Neural crest cell (in vitro differentiated cells): ENCODE measurements around the gene KIF5A. TPM values are rescaled to one million over a fixed set of nuclear protein-coding genes. Genes with fewer than 3 reads are reported as not detected.

Experiments
- DNase-seq: peaks from one replicate; pipeline ENCODE4 v3.0.0; 2021; ENCODE audit warnings: low read depth, mixed read lengths, low spot score
- H3K27ac Mint-ChIP-seq: one replicate; pipeline ENCODE4 v1.8.0; 2021; ENCODE audit warnings: mild to moderate bottlenecking, mixed read lengths; ENCODE audit not compliant: unreplicated experiment
- H3K27me3 Mint-ChIP-seq: 2 replicates; pipeline ENCODE4 v1.8.0; 2021; ENCODE audit warnings: low read depth, mild to moderate bottlenecking, mixed read lengths
- H3K36me3 Mint-ChIP-seq: 2 replicates; pipeline ENCODE4 v1.8.0; 2021; ENCODE audit warnings: low read depth, mild to moderate bottlenecking, mixed read lengths
- H3K4me1 Mint-ChIP-seq: 2 replicates; pipeline ENCODE4 v1.8.0; 2021; ENCODE audit warnings: mixed read lengths
- H3K4me3 Mint-ChIP-seq: one replicate; pipeline ENCODE4 v1.8.0; 2021; ENCODE audit warnings: mild to moderate bottlenecking, mixed read lengths
- H3K9me3 Mint-ChIP-seq: 2 replicates; pipeline ENCODE4 v1.8.0; 2021; ENCODE audit warnings: mixed read lengths
- CTCF ChIP-seq: fragments of 200-600 bp; sonication (generic); conservative IDR thresholded peaks from 2 replicates; pipeline ENCODE4 v1.5.0; 2021; ENCODE audit warnings: antibody characterized with exemption, mild to moderate bottlenecking
- total RNA-seq: library from RNA; stranded (reverse); gene quantifications from 2 replicates; pipeline ENCODE4 v1.2.1, GENCODE V29; 2021

KIF5A gene
- total RNA-seq, 1 donor from 2014 or later = 20.8 TPM

- H3K4me1 Mint-ChIP-seq = peaks cover 29% of the 10 kb centered on the region
- H3K4me3 Mint-ChIP-seq = peak overlapping the region; percentile 94
- DNase-seq = no peak
- TF ChIP-seq CTCF = no peak
- peaks cover 12% of the 10 kb centered on the region for H3K27me3 Mint-ChIP-seq
- no peaks in the 10 kb centered on the region for H3K9me3 Mint-ChIP-seq
- H3K27ac Mint-ChIP-seq = no peak overlapping the region
- H3K36me3 Mint-ChIP-seq = peaks cover 18% of the 10 kb centered on the region
Measured at GRCh38 chr12:57612711-57613426, 63.0 kb downstream of the KIF5A start.

GRCh38 chr12:57613427-57614109 lies 63.7 kb downstream of the KIF5A start:
- peaks cover 19% of the 10 kb centered on the region for H3K27me3 Mint-ChIP-seq
- no peak overlapping the region for H3K27ac Mint-ChIP-seq
- H3K9me3 Mint-ChIP-seq = no peaks in the 10 kb centered on the region
- no peak for DNase-seq
- H3K36me3 Mint-ChIP-seq = peaks cover 22% of the 10 kb centered on the region
- no peak for TF ChIP-seq CTCF
- H3K4me1 Mint-ChIP-seq = peaks cover 29% of the 10 kb centered on the region
- no peak overlapping the region for H3K4me3 Mint-ChIP-seq

GRCh38 chr12:57614178-57614947 lies 64.5 kb downstream of the KIF5A start:
- Mint-ChIP-seq H3K9me3 (no peaks in the 10 kb centered on the region), H3K27me3 (peaks cover 27% of the 10 kb centered on the region), H3K27ac (no peak overlapping the region), H3K36me3 (peaks cover 28% of the 10 kb centered on the region), H3K4me3 (peak overlapping the region; percentile 54), H3K4me1 (peaks cover 28% of the 10 kb centered on the region)
- no peak for DNase-seq
- TF ChIP-seq CTCF = no peak

- Mint-ChIP-seq H3K4me1 (peaks cover 21% of the 10 kb centered on the region), H3K27ac (no peak overlapping the region), H3K36me3 (peaks cover 28% of the 10 kb centered on the region), H3K9me3 (no peaks in the 10 kb centered on the region), H3K4me3 (peak overlapping the region; percentile 54), H3K27me3 (peaks cover 33% of the 10 kb centered on the region)
- DNase-seq = no peak
- no peak for TF ChIP-seq CTCF
Measured at GRCh38 chr12:57614948-57615500, 65.2 kb downstream of the KIF5A start.

- no peak overlapping the region for H3K27ac Mint-ChIP-seq
- H3K9me3 Mint-ChIP-seq = no peaks in the 10 kb centered on the region
- no peak overlapping the region for H3K4me3 Mint-ChIP-seq
- H3K36me3 Mint-ChIP-seq = peaks cover 28% of the 10 kb centered on the region
- no peak for DNase-seq
- no peak for TF ChIP-seq CTCF
- H3K4me1 Mint-ChIP-seq = peaks cover 20% of the 10 kb centered on the region
- H3K27me3 Mint-ChIP-seq = peaks cover 37% of the 10 kb centered on the region
Measured at GRCh38 chr12:57615637-57616036, 65.8 kb downstream of the KIF5A start.
